ENCODE data around the gene OLFM3. TPM values are rescaled to one million over a fixed set of nuclear protein-coding genes. Genes with fewer than 3 reads are reported as not detected.

The OLFM3 gene
- total RNA-seq, 2 experiments from 2014 or later, result not detected

- intact Hi-C loops (cut with DNase I, micrococcal nuclease), result no loop called here
- no peaks in the 10 kb centered on the region for H3K9me3 Mint-ChIP-seq
- no peak overlapping the region for H3K27ac Mint-ChIP-seq
- TF ChIP-seq CTCF (IDR thresholded peaks at IDR 0.05), result no peak
- H3K4me3 Mint-ChIP-seq, result no peak overlapping the region
- Histone ChIP-seq H3K36me3 (ENCODE audit: insufficient read depth, low read length) (no peaks in the 10 kb centered on the region), H3K4me3 (ENCODE audit: low read length) (no peak overlapping the region), H3K27ac (ENCODE audit: low read depth in 1 of 2, low read length in 2 of 2) (no peak overlapping the region), H3K27me3 (ENCODE audit: control insufficient read depth in 1 of 2, insufficient read depth in 2 of 2, low read length in 2 of 2) (no peaks in the 10 kb centered on the region), H3K9me3 (ENCODE audit: control insufficient read depth in 1 of 2, insufficient read depth in 1 of 2, low read length in 2 of 2) (no peaks in the 10 kb centered on the region), H3K4me1 (ENCODE audit: insufficient read depth, low read length) (no peaks in the 10 kb centered on the region)
- no peak for ATAC-seq (ENCODE audit: poor library complexity)
- ChIA-PET CTCF (no interaction called here), POLR2A (no interaction called here)
- no peaks in the 10 kb centered on the region for H3K36me3 Mint-ChIP-seq (ENCODE audit: low read depth)
- no peaks in the 10 kb centered on the region for H3K27me3 Mint-ChIP-seq
- no peak for DNase-seq
- no peaks in the 10 kb centered on the region for H3K4me1 Mint-ChIP-seq (ENCODE audit: low read depth)
These were observed 54.1 kb downstream of the OLFM3 start for GRCh38 chr1:101942516-101943193.

GRCh38 chr1:101938681-101939080, 58.0 kb downstream of the OLFM3 start:
- no peak overlapping the region for H3K4me3 ChIP-seq (ENCODE audit: low read length)
- ATAC-seq (ENCODE audit: poor library complexity) (no peak), DNase-seq (no peak)
- no peaks in the 10 kb centered on the region for H3K27me3 ChIP-seq (ENCODE audit: control insufficient read depth in 1 of 2, insufficient read depth in 2 of 2, low read length in 2 of 2)
- H3K4me1 ChIP-seq (ENCODE audit: insufficient read depth, low read length), result no peaks in the 10 kb centered on the region
- no peaks in the 10 kb centered on the region for H3K9me3 ChIP-seq (ENCODE audit: control insufficient read depth in 1 of 2, insufficient read depth in 1 of 2, low read length in 2 of 2)
- intact Hi-C loops (cut with DNase I, micrococcal nuclease), result no loop called here
- no peaks in the 10 kb centered on the region for H3K36me3 Mint-ChIP-seq (ENCODE audit: low read depth)
- H3K36me3 ChIP-seq (ENCODE audit: insufficient read depth, low read length), result no peaks in the 10 kb centered on the region
- ChIA-PET CTCF (no interaction called here), POLR2A (no interaction called here)
- peaks cover 4% of the 10 kb centered on the region for H3K9me3 Mint-ChIP-seq
- H3K27ac ChIP-seq (ENCODE audit: low read depth in 1 of 2, low read length in 2 of 2), result no peak overlapping the region
- H3K27ac Mint-ChIP-seq, result no peak overlapping the region
- TF ChIP-seq CTCF (IDR thresholded peaks at IDR 0.05), result no peak
- no peaks in the 10 kb centered on the region for H3K4me1 Mint-ChIP-seq (ENCODE audit: low read depth)
- no peaks in the 10 kb centered on the region for H3K27me3 Mint-ChIP-seq
- no peak overlapping the region for H3K4me3 Mint-ChIP-seq

- no peak for ATAC-seq (ENCODE audit: poor library complexity)
- no peaks in the 10 kb centered on the region for H3K27me3 ChIP-seq (ENCODE audit: control insufficient read depth in 1 of 2, insufficient read depth in 2 of 2, low read length in 2 of 2)
- POLR2A ChIA-PET, result no interaction called here
These were observed 67.4 kb downstream of the OLFM3 start for GRCh38 chr1:101929343-101929742.

More at GRCh38 chr1:101929343-101929742, 67.4 kb downstream of the OLFM3 start:
- H3K9me3 Mint-ChIP-seq, result peaks cover 4% of the 10 kb centered on the region
- no peaks in the 10 kb centered on the region for H3K9me3 ChIP-seq (ENCODE audit: control insufficient read depth in 1 of 2, insufficient read depth in 1 of 2, low read length in 2 of 2)
- H3K4me1 ChIP-seq (ENCODE audit: insufficient read depth, low read length), result no peaks in the 10 kb centered on the region
- no peak for TF ChIP-seq CTCF (IDR thresholded peaks at IDR 0.05)
- H3K4me1 Mint-ChIP-seq (ENCODE audit: low read depth), result no peaks in the 10 kb centered on the region
- intact Hi-C loops (cut with DNase I, micrococcal nuclease), result no loop called here
- H3K27me3 Mint-ChIP-seq, result no peaks in the 10 kb centered on the region
- no peaks in the 10 kb centered on the region for H3K36me3 ChIP-seq (ENCODE audit: insufficient read depth, low read length)
- no peak overlapping the region for H3K27ac ChIP-seq (ENCODE audit: low read depth in 1 of 2, low read length in 2 of 2)
- no peak overlapping the region for H3K27ac Mint-ChIP-seq
- DNase-seq, result no peak
- no peak overlapping the region for H3K4me3 Mint-ChIP-seq
- no peak overlapping the region for H3K4me3 ChIP-seq (ENCODE audit: low read length)
- no peaks in the 10 kb centered on the region for H3K36me3 Mint-ChIP-seq (ENCODE audit: low read depth)
- CTCF ChIA-PET, result no interaction called here
